Raji (cell line): ENCODE results near the gene GMDS.

Experiments
- POLR2A ChIP-seq: IDR thresholded peaks from 2 replicates; pipeline ENCODE4 v1.6.1; 2011; ENCODE audit warnings: low read depth, low read length, control low read depth; ENCODE audit not compliant: insufficient read depth

GMDS gene

DNA sequence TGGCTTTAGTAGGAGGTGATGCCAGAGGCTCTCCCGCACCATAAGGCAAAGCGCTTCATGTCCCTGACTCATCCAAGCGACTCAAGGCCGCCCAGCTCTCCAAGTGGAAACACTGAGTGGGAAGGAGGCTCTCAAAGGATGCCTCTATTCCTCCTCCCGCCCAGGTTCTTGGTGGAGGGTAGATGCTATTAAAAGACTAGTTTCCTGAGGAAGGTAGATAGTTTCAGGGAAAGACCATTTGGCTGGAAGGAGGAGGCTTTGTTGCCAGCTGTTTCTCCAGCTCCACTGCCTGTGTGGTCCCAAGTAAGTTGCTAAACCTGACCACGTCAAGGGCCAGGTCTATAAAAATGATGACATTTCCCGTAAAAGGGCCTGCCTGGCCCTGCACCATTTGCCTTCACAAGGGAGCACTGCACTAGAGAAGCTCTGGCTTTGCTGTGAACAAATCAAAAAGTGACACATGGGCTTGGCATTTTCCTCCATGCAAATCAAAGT lies 48.2 kb downstream of the GMDS start:
- TF ChIP-seq POLR2A = no peak

DNA sequence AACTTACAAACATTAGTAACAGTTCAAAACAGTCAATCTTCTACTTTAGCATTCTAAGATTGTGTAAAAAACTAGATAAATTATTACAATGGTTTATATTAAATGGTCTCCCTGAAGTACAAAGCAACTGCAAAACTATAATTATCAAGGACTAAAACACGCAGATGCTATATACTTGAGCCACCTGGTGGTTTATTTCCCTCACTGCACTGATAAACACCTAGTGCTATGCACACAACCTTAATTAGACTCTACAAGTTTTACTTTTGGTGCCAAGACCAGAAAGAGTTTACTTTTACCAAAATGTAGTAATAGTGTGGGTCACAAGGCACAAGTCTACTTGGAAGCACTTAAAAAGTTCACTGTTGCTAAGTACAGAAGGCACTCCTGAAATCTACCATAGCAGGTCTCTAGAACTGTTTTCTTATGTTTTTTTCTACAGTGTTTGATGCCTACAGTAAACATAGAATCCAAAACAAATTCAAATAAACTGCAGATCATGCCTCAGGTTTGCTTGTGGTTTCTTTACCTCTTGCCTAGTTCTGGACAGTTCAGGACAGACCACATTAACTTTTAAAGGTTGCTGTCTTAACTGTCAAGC lies 49.2 kb downstream of the GMDS start:
- no peak for TF ChIP-seq POLR2A

DNA sequence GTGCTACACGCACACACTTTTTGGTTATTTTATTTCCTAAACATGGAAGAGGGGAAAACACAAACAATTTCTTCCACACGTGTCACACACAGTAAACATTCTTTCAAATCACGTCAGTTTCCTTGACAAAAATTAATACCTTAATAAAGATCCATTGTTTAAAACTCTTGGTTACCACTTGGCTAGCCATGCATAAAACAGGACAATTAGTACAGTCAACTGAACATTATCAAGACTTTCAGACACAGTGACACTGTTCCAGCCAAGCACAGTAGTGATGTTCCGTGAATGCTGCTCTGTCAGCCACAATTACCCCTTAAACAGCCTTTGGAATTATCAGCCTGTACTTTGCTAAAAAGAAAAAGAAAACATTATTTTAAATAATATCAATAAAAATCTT lies 50.8 kb downstream of the GMDS start:
- TF ChIP-seq POLR2A = no peak

DNA sequence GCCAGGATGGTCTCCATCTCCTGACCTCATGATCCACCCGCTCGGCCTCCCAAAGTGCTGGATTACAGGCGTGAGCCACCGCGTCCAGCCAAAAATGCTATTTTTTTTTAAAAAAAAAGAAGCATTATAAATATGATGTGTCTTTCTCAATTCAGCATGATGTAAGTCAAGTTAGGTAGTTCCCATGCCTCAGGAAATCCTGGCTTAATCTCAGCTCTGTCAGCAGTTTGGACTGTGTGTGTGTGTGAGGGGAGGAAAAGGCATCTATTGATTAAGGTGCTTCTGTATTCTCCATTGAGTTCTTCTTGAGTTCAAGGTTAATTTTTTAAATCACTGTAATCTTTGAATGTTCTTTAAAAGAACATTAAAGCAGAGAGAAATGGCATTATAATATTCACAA lies 51.5 kb downstream of the GMDS start:
- TF ChIP-seq POLR2A = no peak

DNA sequence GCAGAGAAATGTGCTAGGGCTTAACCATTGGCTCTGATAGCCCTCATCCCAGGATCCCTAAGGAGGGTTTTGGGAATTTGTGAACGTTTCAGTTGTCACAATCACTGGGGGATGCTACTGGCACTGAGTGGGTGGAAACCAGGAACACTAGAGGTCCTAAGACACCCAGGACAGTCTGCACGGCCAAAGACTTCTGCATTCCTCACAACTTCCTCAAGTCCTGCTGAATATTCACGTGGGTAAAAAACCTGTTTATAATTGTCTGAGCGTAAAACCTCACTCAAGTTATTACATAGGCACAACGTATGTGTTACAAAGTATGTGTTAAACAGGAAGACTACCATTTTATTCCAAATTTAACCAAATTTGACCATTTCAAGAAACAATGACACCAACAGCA lies 52.4 kb downstream of the GMDS start:
- TF ChIP-seq POLR2A = no peak

DNA sequence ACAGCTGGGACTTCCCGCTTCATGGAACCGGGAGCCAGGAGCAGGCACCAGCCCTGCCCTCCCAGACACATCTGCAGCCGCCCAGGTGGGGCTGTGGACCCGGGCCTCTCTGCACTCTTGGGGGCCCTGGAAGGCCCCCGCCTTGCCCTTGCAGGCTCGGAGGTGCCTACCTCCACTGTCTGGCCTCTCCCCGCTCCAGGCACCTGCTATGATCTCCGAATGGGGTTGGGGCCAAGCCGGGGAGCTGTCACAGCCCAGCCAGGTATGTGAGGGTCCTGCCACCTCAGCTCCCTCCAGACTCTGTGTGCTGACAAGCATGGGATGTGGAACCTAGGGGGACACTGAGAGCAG lies 54.0 kb downstream of the GMDS start:
- TF ChIP-seq POLR2A = no peak

DNA sequence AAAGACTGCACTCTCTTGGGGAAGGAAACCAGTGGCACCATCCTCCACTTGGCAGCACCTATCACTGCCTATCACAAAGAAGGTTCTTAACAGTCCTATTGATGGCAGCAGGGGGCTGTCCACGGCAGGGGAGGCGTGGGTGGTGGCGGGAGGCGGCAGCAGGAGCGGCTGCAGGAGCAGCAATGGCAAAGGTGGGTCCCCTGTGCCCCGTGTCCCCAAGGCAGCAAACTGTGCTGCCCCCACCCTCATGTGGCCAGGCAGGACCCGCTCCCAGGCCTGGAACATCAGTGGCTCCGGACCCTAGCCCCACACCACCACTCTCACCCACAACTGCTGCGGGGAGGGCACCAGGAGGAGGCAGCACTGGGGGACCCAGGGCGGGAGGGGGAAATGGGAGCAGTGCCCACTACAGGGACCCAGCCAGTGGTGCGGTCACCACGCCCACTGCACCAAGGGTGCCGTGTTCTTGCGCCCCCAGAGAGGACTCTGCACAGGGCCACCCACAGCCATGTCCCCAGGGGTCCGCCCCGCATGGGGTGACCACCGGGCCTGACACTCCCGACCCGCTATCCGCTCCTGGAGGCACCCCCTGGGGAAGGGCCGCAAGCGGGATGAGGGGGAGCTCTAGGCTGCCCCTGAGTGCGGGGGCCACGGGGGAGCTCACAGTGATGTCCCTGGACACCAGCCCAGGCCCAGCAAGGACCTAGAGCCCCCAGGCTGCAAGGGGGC lies 54.6 kb downstream of the GMDS start:
- no peak for TF ChIP-seq POLR2A

DNA sequence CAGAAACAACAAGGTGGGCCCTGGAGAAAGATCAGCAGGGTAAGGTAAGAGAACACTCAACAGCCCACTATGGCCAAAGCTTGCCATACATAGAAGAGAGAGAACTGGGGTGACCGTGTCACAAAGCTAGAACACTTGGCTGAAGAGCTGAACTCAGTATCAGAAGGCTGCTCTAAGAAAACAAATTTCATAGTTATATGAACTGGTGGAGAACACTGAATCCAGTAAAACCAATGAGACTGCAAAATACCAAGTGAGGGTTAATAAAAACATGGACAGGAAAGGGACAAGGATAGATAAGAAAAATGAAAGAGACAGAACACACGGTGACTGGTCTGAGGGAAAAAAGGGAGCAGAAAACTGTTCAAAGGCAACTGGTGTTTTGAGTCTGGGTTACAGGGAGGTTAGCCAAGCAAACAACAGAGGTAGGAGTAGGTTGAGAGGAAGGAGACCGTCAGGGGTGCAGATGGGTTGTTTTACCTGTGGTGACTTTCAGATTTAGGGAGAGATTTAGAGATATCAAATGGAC lies 56.5 kb downstream of the GMDS start:
- TF ChIP-seq POLR2A = no peak

DNA sequence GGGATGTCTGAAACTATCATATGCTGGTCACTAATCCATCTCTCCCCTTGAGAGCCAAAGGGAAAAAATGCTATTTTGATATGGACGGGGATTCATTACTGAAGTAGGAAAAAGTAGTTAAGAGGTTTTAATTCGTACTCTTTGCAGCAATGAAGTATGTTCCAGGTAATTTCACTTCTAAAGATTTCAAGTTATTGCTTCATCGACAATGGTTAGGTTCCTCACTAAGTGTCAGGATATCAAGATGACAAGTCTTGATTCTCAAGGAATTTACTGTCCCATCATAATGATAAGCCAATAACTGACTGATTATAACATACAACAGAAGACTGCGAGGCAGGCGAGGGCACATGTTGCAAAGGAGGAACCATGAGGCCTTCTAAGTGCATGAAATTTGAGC lies 57.0 kb downstream of the GMDS start:
- no peak for TF ChIP-seq POLR2A

DNA sequence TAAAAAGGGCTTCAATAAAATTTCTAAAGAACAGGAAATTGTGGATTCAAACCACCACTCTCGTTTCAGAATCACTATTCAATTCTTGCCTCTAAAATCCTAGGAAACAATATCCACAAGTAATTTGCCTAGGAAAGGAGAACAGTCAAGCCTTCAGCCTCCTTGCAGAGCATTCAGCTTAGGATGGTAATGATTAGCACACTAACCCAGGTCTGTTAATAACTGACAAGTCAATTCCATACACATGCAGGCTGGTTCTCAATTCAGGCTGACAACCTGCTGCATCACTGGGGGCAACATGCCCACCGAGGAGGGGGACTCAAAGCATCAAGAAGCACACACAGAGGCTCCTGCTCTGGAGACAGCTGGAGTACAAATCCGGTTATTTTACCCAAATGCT lies 57.6 kb downstream of the GMDS start:
- TF ChIP-seq POLR2A = no peak

DNA sequence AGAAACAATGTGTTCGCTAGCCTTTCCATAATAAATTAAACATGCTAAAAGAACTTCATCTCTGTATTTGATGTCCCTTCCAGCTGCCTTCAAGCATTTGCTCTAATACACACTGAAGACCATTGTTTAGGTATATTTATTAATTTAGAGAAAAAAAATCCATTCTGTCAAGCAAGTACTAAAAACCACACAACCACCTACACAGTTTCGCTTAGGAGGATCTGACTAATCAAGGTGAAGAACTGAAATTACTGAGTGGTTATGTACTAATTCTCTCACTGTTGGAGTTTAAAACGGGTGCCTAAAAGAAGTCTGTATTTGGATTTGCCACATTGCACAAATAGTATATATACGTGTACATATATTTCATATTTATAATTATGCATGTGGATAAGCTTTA lies 58.9 kb downstream of the GMDS start:
- no peak for TF ChIP-seq POLR2A

DNA sequence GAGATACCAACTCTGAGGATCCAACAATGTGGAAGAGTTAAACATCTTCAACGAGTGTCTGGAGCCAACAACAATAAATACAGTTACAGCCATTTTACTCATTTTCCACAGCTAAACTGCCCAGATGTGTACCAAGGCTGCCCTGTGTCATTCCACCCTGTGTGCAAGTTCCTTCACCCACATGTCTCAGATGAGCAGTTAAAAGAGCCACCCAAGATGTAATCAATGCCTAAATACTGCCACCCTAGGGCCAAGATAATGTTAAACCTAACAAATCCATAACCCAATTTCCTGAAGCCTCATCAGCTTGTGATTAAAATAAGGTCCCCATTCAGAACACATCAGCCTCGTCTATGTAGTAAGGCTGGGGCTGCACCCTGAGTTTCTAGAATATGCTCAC lies 59.9 kb downstream of the GMDS start:
- no peak for TF ChIP-seq POLR2A

DNA sequence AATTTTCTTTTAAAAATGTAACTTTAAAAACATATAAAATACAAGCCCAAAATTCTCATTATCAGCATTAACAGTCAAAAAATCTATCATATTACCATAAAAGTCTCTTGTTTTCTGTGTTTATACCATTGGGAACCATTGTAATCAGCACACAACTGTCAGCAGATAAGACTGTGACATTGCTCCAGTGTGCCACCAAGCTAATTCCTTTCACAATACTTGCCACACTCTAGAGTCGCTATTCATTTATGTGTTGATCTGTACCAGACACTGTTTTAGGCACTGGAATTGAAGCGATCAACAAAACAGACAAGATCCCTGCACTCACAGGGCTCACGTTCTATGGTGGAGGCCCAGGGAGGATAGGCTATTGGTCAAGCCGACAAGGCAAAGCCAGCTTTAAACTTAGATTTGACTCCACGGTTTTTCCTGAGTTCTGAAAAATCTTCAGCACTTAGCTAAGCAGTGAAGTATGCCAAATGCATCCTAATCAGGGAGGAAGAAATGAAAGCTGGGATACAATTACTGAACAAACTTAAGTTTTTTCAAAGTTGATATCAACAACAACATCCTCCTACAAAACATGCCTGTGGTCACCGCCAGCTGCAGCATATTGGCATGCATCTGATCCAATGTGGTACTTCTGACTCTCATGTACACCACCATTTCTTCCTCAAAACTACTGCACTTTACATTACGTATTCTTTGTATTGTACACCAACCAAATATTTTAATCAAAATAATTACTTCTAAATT lies 60.5 kb downstream of the GMDS start:
- TF ChIP-seq POLR2A = no peak

DNA sequence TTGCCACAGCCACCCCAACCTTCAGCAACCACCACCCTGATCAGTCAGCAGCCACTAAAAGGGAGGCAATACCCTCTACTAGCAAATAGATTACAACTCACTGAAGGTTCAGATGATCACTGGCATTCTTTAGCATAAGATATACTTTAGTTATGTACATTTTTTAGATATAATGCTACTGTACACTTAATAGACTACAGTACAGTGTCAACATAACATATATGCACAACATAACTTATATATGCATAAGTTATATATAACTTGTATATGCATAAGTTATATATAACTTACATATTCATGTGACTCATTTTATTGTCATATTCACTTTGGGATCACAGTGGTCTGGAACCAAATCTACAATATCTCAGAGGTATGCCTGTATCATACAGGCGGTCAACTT lies 61.7 kb downstream of the GMDS start:
- TF ChIP-seq POLR2A = no peak

DNA sequence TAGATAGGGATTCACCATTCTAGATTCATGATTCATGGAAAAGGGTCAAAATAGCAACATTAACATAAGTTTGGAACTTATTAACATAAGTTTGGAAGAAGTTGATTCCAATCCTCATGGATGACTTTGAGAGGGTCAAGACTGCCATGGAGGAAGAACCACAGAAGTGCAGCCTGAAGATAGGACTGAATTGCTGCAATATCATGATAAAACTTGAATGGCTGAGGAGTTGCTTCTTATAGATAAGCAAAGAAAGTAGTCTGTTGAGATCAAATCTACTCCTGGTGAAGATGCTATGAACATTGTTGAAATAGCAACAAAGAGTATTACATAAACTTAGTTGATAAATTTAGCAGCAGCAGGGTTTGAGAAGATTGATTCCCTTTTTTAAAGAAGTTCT lies 62.2 kb downstream of the GMDS start:
- TF ChIP-seq POLR2A = no peak

DNA sequence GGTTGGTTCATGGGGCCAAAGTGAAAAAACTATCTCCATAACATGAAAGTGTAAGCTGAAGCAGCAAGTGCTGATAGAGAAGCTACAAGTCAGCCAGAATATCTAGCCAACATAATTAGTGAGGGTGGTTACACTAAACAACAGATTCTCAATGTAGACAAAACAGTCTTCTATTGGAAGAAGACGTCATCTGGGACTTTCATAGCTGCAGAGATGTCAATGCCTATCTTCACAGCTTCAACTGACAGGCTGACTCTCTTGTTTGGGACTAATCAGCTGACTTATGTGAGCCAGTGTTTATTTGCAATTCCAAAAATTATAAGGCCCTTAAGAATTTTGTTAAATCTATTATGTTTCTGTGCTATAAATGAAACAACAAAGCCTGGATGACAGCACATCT lies 63.2 kb downstream of the GMDS start:
- no peak for TF ChIP-seq POLR2A

DNA sequence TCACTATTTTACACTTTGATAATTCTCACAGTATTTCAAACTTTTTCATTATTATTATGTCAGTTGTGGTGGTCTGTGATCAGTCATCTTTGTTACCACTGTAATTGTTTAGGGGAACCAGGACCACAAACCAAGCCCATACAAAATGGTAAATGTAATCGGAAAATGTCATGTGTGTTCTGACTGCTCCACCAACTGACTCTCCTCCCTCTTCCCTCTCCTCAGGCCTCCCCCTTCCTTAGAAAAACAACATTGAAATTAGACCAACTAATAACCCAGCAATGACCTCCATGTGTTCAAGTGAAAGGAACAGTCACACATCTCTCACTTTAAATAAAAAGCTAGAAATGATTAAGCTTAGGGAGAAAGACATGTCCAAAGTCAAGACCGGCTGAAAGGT lies 63.8 kb downstream of the GMDS start:
- TF ChIP-seq POLR2A = no peak

DNA sequence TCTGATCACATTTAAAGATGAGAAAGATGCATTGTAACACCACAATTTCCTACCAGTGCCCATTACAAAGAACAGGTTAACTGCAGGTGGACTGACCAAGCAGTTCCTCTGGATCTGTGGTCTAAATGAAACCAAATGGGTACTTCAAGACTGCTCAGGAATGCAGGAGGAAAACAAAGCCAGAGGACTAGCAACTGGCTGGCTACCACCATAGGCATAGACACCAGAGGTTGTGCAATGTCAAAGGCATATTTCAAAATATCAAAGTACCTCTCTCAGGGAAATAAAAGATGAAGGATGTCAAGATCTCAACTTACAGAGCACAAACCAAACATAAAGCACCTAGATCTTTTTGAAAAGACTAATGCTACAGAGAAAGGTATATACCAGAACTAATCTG lies 65.5 kb downstream of the GMDS start:
- TF ChIP-seq POLR2A = no peak
